ENCODE measurements around the gene TRABD2B. TPM values are rescaled to one million over a fixed set of nuclear protein-coding genes. Genes with fewer than 3 reads are reported as not detected.

Gene TRABD2B
- total and polyA plus RNA-seq, 2 of the 13 experiments (the other 11 are each of a cell fraction or from before 2014, with no cell fraction given), result 0.04 TPM; not detected in 1

DNA sequence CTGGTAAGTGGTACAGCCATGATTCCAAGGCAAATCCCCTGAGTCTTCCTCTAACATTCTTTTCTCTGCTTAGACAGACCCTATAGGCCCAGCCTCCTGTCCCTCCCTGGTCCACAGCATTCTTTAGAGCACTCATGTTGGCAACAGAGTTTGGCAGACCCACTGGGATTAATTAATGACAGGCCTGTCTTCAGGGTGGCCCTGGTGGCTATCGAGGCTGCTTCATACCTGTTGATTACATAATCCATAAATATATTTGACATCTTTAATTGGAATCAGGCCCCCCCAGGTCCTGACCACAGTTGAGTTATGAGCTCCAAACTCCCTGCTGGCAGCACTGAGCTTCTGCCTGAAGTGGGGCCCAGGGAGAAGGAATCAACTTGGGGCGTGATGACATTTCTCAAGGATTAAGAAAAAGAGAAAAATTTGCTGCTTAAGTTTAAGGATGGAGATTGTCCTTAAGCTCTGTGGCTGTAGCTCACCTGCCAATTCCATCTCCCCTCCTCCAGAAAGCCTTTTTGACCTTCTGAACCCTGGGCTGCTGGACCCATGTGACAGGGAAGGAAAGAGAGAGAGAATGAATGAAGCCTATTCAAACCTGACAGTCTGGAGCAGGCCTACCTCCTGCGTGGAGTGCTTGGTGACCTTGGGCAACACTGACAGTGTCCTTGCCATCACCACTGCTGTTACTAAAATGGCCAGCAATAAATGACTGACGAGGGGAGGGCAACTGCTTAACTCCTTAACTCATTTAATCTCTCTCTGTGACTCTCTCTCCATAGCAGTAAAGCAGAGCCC, 156.6 kb downstream of the TRABD2B start (continued):
- TF ChIP-seq, protein P1, sequence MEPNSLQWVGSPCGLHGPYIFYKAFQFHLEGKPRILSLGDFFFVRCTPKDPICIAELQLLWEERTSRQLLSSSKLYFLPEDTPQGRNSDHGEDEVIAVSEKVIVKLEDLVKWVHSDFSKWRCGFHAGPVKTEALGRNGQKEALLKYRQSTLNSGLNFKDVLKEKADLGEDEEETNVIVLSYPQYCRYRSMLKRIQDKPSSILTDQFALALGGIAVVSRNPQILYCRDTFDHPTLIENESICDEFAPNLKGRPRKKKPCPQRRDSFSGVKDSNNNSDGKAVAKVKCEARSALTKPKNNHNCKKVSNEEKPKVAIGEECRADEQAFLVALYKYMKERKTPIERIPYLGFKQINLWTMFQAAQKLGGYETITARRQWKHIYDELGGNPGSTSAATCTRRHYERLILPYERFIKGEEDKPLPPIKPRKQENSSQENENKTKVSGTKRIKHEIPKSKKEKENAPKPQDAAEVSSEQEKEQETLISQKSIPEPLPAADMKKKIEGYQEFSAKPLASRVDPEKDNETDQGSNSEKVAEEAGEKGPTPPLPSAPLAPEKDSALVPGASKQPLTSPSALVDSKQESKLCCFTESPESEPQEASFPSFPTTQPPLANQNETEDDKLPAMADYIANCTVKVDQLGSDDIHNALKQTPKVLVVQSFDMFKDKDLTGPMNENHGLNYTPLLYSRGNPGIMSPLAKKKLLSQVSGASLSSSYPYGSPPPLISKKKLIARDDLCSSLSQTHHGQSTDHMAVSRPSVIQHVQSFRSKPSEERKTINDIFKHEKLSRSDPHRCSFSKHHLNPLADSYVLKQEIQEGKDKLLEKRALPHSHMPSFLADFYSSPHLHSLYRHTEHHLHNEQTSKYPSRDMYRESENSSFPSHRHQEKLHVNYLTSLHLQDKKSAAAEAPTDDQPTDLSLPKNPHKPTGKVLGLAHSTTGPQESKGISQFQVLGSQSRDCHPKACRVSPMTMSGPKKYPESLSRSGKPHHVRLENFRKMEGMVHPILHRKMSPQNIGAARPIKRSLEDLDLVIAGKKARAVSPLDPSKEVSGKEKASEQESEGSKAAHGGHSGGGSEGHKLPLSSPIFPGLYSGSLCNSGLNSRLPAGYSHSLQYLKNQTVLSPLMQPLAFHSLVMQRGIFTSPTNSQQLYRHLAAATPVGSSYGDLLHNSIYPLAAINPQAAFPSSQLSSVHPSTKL (CRISPR knock-in tag; IDR thresholded peaks at IDR 0.05), result peak; percentile 87
- TF ChIP-seq ZNF563 (CRISPR knock-in tag; IDR thresholded peaks at IDR 0.05), result no peak
- TF ChIP-seq ZNF12 (CRISPR knock-in tag; IDR thresholded peaks at IDR 0.05), result 0 out of 2 replicates have a peak, but pooled peaks have one; percentile 10
- no peak for TF ChIP-seq SP5 (CRISPR knock-in tag; IDR thresholded peaks at IDR 0.05; ENCODE audit: borderline replicate concordance, low read depth)
- TF ChIP-seq ZNF501 (CRISPR knock-in tag; IDR thresholded peaks at IDR 0.05), result peak; percentile 16; the same call in 1 of the 2 replicates
- TF ChIP-seq KLF13 (CRISPR knock-in tag; IDR thresholded peaks at IDR 0.05), result no peak
- no peak for TF ChIP-seq MAF1 (CRISPR knock-in tag; IDR thresholded peaks at IDR 0.05; ENCODE audit: borderline replicate concordance)
- no peak for TF ChIP-seq ZNF484 (CRISPR knock-in tag; IDR thresholded peaks at IDR 0.05; ENCODE audit: borderline replicate concordance, low read depth)
- TF ChIP-seq, protein P2, sequence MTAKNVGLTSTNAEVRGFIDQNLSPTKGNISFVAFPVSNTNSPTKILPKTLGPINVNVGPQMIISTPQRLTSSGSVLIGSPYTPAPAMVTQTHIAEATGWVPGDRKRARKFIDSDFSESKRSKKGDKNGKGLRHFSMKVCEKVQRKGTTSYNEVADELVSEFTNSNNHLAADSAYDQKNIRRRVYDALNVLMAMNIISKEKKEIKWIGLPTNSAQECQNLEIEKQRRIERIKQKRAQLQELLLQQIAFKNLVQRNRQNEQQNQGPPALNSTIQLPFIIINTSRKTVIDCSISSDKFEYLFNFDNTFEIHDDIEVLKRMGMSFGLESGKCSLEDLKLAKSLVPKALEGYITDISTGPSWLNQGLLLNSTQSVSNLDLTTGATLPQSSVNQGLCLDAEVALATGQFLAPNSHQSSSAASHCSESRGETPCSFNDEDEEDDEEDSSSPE (CRISPR knock-in tag; IDR thresholded peaks at IDR 0.05), result peak; percentile 37; the same call in 1 of the 2 replicates
- peak; percentile 56; the same call in 1 of the 2 replicates for TF ChIP-seq ETV5 (CRISPR knock-in tag; IDR thresholded peaks at IDR 0.05; ENCODE audit: borderline replicate concordance)
- TF ChIP-seq, protein P3, sequence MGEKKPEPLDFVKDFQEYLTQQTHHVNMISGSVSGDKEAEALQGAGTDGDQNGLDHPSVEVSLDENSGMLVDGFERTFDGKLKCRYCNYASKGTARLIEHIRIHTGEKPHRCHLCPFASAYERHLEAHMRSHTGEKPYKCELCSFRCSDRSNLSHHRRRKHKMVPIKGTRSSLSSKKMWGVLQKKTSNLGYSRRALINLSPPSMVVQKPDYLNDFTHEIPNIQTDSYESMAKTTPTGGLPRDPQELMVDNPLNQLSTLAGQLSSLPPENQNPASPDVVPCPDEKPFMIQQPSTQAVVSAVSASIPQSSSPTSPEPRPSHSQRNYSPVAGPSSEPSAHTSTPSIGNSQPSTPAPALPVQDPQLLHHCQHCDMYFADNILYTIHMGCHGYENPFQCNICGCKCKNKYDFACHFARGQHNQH (CRISPR knock-in tag; IDR thresholded peaks at IDR 0.05), result peak; percentile 40; the same call in 1 of the 2 replicates
- TF ChIP-seq CAMTA2 (CRISPR knock-in tag; IDR thresholded peaks at IDR 0.05; ENCODE audit: borderline replicate concordance), result no peak
- TF ChIP-seq IKZF4 (CRISPR knock-in tag; IDR thresholded peaks at IDR 0.05; ENCODE audit: borderline replicate concordance, low read depth, not compliant biosample characterization), result no peak
- TF ChIP-seq HNRNPUL1 (IDR thresholded peaks at IDR 0.05; ENCODE audit: low read depth, low read length), result no peak
- no peak for TF ChIP-seq ZKSCAN1 (IDR thresholded peaks at IDR 0.05; ENCODE audit: low read length)
- no peak for TF ChIP-seq POLR2AphosphoS5 (IDR thresholded peaks at IDR 0.05; ENCODE audit: low read depth, low read length)
- TF ChIP-seq EED (CRISPR knock-in tag; IDR thresholded peaks at IDR 0.05), result no peak
- no peak for TF ChIP-seq HNRNPLL (IDR thresholded peaks at IDR 0.05; ENCODE audit: low read depth, low read length, poor library complexity, severe bottlenecking)
- peak; percentile 60; the same call in 1 of the 2 replicates for TF ChIP-seq SOX5 (CRISPR knock-in tag; IDR thresholded peaks at IDR 0.05; ENCODE audit: borderline replicate concordance)
- no peak for TF ChIP-seq ZNF282 (IDR thresholded peaks at IDR 0.05; ENCODE audit: partially characterized antibody)
- TF ChIP-seq YEATS4 (CRISPR knock-in tag; IDR thresholded peaks at IDR 0.05; ENCODE audit: borderline replicate concordance), result no peak
- TF ChIP-seq HES4 (CRISPR knock-in tag; IDR thresholded peaks at IDR 0.05; ENCODE audit: borderline replicate concordance), result no peak
- no peak for TF ChIP-seq CC2D1A (CRISPR knock-in tag; IDR thresholded peaks at IDR 0.05)
- peak; percentile 40; the same call in 1 of the 2 replicates for TF ChIP-seq PPARG (CRISPR knock-in tag; conservative IDR thresholded peaks at IDR 0.05)
- peak; percentile 43; the same call in 1 of the 2 replicates for TF ChIP-seq FOSL2 (CRISPR knock-in tag; IDR thresholded peaks at IDR 0.05)
